ENCODE results near the gene GPR63. TPM values are rescaled to one million over a fixed set of nuclear protein-coding genes. Genes with fewer than 3 reads are reported as not detected.

GPR63 gene
- total and polyA plus RNA-seq, 2 donors (not counting 3 experiments of a cell fraction or from before 2014, with no cell fraction given): 0.06 to 0.13 TPM

DNA sequence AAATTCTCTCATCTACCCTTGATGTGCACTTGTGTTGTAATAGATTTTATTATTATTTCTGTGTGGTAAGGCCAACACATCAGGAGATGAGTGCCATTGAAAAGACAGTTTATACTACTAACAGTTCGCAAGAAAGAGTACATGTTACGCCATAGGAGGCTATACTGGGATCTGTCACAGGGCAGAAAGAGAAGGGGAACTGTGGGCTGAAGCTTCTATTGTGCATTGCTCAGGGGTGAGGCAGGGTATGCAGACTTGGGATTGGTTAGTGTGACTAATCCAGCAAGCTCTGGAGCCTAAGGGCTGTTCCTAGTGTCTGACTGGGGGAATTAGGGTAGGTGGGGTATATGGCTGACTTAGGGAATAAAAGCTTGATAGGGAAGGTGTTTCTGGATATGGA lies 50.9 kb downstream of the GPR63 start:
- no peak for DNase-seq (ENCODE audit: low read depth, low spot score)
- ChIA-PET POLR2A (no interaction called here), CTCF (no interaction called here)
- no peaks in the 10 kb centered on the region for H3K4me1 ChIP-seq (ENCODE audit: control insufficient read depth, extremely low read depth, insufficient read depth, low read length)
- BruUV-seq (replicated peaks): no TSS peak
- intact Hi-C loops (cut with micrococcal nuclease) (no loop called here), dilution Hi-C loops (cut with MboI; ENCODE audit: extremely low pct_ligation_motif_present, low sequenced_read_pairs) (no loop called here)
- H3K4me3 ChIP-seq (replicated peaks in 1 of 3; ENCODE audit: insufficient read depth in 1 of 3, low read depth in 1 of 3, low read length in 3 of 3): no peak overlapping the region
- no peaks in the 10 kb centered on the region for H3K9me1 ChIP-seq (replicated peaks; ENCODE audit: control insufficient read depth, extremely low read depth, insufficient read depth, low read length)
- no peaks in the 10 kb centered on the region for H3K36me3 ChIP-seq (ENCODE audit: control insufficient read depth in 2 of 2, extremely low read depth in 1 of 2, insufficient read depth in 2 of 2, low read length in 2 of 2)
- no peak overlapping the region for H2AFZ ChIP-seq (ENCODE audit: low read depth, low read length)
- no peaks in the 10 kb centered on the region for H3K27me3 ChIP-seq (ENCODE audit: control insufficient read depth in 2 of 2, insufficient read depth in 2 of 2, low read length in 2 of 2)
- no peak overlapping the region for H3K27ac ChIP-seq (ENCODE audit: insufficient read depth, low read depth, low read length)
- no peaks in the 10 kb centered on the region for H4K20me1 ChIP-seq (replicated peaks; ENCODE audit: control insufficient read depth, extremely low read depth, insufficient read depth, low read length)
- FAIRE-seq: no peak
- H3K9me3 ChIP-seq (replicated peaks; ENCODE audit: control insufficient read depth, insufficient read depth, low read length): no peaks in the 10 kb centered on the region
- no peak for TF ChIP-seq FOS (IDR thresholded peaks at IDR 0.05; ENCODE audit: borderline replicate concordance, insufficient read depth, low read length)
- TF ChIP-seq, protein P1, sequence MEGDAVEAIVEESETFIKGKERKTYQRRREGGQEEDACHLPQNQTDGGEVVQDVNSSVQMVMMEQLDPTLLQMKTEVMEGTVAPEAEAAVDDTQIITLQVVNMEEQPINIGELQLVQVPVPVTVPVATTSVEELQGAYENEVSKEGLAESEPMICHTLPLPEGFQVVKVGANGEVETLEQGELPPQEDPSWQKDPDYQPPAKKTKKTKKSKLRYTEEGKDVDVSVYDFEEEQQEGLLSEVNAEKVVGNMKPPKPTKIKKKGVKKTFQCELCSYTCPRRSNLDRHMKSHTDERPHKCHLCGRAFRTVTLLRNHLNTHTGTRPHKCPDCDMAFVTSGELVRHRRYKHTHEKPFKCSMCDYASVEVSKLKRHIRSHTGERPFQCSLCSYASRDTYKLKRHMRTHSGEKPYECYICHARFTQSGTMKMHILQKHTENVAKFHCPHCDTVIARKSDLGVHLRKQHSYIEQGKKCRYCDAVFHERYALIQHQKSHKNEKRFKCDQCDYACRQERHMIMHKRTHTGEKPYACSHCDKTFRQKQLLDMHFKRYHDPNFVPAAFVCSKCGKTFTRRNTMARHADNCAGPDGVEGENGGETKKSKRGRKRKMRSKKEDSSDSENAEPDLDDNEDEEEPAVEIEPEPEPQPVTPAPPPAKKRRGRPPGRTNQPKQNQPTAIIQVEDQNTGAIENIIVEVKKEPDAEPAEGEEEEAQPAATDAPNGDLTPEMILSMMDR (IDR thresholded peaks at IDR 0.05; ENCODE audit: extremely low read depth in 1 of 2, insufficient read depth in 1 of 2, low read depth in 1 of 2, low read length in 2 of 2): no peak
- TF ChIP-seq POLR2A (IDR thresholded peaks at IDR 0.05; ENCODE audit: low read depth, low read length): no peak
- no peak for TF ChIP-seq EZH2 (IDR thresholded peaks at IDR 0.05; ENCODE audit: borderline replicate concordance, low read depth, low read length, severe bottlenecking)
- TF ChIP-seq JUN (IDR thresholded peaks at IDR 0.05; ENCODE audit: borderline replicate concordance, insufficient read depth, insufficient read length, low read depth): no peak
- TF ChIP-seq, protein P2, sequence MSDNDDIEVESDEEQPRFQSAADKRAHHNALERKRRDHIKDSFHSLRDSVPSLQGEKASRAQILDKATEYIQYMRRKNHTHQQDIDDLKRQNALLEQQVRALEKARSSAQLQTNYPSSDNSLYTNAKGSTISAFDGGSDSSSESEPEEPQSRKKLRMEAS (IDR thresholded peaks at IDR 0.05; ENCODE audit: insufficient read depth, insufficient read length): no peak
- no peak for TF ChIP-seq GATA2 (IDR thresholded peaks at IDR 0.05; ENCODE audit: insufficient read depth, insufficient read length, low read depth, low read length)
- H3K4me2 ChIP-seq (ENCODE audit: insufficient read depth, low read length): no peak overlapping the region
- no peak overlapping the region for H3K9ac ChIP-seq (replicated peaks; ENCODE audit: extremely low read depth, insufficient read depth, low read length)
- no peaks in the 10 kb centered on the region for H3K79me2 ChIP-seq (ENCODE audit: control insufficient read depth, insufficient read depth, low read length)
